HG03139 (cell line): ENCODE measurements around the gene IGSF3.
"Not testable (repeated sequence)": the region's sequence is repeated elsewhere in the genome, so short reads cannot be mapped to it uniquely, and the experiment has no call there.

Source experiments
- ATAC-seq: cut with Tn5 transposase; IDR thresholded peaks from one replicate; pipeline ENCODE4 v1.9.1; 2021; ENCODE audit not compliant: unreplicated experiment

Gene IGSF3

DNA sequence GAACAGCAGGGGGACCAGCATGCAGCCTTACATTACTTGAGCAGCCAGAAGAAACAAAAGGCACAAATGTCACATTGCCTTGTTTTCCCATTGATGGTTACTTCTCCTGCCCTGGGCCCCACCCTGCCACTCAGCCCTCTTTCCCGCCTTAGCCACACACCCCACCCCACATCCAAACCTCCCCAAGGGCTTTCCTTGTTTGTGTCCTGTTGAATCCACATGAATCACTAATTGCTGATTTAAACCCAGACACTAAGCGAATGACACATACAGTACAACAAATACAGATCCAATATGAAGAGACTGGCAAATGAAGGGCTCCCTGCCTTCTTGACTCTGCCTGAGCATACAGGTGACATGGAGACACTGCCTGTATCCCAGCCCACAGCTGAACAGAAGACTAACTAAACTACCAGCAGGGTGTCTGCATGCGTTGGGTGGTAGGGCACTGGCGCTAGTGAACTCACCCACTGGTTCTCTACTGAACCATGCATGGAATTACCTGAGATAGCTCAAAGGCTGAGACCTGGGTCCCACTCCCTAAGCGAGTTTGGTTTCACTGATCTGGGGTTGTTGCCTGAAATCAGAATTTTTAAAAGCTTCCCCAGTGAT, 3.1 kb downstream of the IGSF3 start:
- no peak for ATAC-seq

DNA sequence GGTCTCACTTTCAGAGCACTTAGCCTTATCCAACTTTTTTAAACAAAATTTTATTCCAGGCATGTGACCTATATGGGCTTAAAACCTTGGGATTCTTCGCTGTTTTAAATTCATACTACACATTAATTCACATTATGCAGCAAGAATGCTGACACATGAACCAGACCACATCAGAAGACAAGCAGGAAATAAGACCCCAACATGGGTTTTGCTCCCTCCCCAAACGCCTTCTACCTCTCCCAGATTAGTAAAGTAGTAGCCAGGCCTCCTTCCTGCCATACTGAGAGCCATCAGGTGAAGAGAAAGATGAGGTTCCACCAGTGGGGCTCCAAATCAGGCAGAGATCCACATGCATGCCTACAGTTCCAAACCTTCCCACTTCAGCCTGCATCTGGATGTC, 3.7 kb downstream of the IGSF3 start:
- ATAC-seq = no peak

DNA sequence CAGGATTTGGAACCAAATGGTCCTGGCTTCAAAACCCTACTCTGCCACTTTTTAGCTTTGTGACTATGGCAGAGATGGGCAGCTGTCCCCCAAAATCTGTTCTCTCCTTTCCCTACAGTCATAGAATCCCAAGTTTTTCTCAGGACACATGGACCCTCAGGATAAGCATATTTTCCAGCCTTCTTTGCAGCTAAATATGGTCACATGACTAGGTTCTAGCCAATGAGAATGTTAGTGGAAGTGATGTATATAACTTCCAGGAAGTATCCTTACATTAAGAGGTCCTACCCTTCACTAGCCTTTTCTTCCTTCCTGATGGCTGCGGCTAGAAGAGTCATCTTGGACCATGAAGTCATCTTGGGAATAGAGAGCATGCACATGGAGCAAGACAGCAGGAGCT, 5.9 kb downstream of the IGSF3 start:
- ATAC-seq = no peak

DNA sequence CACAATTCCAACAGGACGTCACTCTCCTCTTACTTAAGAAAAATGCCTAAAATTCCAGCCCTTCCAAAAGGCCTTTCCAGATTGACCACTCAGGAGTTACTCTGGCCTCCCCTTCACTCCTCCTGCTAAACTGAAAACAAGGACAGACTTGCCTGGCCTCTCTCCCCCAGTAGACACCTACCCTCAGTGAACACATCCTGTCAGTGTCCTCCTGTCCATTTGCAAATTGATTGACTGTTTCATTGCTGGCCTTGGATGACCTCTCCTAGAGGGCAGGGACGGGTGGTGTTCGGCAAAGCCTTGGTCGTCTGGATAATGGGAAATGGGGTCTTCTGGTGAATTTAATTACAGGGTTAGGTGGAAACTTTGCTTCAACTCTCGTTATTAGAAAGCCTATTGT, 8.9 kb downstream of the IGSF3 start:
- not testable (repeated sequence) for ATAC-seq

DNA sequence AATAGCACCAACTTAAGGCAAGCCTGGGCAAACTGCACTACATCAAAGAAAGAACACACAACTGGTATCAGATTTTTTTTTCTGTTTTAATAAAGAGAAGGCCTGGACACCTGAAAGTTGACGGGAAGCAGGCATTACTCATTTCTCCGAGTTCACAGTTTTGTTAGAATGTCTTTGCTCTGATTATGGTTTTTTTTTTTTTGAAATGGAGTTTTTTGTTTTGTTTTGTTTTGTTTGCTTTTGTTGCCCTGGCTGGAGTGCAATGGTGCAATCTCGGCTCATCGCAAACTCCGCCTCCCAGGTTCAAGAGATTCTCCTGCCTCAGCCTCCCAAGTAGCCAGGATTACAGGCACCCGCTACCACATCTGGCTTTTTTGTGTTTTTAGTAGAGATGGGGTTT, 9.7 kb downstream of the IGSF3 start:
- not testable (repeated sequence) for ATAC-seq

DNA sequence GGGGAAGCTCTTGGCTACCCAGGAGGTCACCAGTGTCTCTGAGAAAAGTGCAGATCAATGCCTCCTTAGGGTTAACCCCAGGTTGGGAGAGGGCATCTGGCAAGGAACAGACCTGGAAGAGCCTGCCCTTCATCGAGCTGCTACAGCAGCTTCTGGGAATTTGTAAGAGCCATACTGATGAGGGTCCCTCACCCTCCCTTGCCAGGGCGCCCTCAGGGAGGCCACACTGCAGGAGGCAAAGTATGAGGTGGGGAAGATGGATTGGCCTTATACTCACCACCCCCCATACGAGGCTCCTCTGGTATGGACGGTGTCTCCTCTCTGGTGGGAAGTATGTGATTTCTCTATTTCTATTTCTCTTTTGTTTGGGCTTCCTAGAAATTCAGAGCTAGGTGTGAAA, 13.2 kb downstream of the IGSF3 start:
- no peak for ATAC-seq

DNA sequence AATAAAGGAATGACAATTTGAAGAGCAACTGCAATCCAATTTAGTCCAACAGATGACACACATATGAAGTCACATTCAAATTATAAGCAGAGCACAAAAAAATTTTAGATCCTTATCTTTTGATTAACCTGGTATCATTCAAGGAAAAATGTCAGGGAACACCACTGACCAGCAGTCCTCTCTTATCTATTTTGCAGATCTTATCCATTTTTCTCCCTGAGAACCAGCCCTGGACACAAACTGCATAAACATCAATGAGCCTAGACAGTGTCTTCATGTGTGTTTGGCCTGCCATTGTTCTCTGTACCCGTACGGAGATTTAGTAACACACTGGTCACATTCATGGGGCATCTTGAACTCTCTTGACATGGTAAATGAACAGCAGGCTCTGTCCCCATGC, 14.9 kb downstream of the IGSF3 start:
- ATAC-seq = not testable (repeated sequence)

DNA sequence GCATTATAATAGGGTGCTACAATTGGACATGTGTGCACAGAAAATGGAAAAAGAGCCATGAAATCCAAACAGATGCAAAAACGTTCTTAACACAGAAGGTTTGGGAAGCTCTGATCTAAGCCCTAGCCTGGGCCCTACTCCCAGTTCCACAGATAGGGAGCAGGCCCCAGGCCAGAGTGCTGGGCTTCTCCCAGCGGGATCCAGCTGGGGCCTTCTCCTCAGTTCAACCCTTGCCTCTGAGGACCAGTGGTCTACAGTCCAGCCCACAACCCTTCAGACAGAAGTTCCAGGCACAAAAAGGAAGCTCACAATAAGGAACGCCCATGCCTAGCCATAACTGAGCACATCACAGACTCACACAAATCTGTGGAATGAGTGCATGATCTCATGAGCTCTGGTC, 16.8 kb downstream of the IGSF3 start:
- not testable (repeated sequence) for ATAC-seq

DNA sequence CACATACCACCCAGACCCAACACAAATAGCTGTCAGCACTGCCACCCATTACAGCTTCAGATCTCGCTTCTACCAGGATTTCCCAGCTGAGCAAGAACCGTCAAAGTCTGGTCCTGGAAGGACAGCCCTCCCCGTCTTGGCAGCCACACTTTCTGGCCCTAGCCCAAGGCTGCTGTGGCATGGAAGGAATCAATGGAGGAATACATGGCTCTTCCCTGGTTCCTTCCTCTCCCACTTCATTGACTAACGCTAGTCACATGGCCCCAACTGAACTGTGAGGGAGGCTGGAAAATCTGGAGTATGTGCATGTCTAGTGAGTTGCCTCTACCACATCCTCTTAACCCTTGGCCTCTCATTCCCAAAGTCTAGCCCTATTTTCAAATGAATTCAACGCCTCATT, 18.5 kb downstream of the IGSF3 start:
- not testable (repeated sequence) for ATAC-seq

DNA sequence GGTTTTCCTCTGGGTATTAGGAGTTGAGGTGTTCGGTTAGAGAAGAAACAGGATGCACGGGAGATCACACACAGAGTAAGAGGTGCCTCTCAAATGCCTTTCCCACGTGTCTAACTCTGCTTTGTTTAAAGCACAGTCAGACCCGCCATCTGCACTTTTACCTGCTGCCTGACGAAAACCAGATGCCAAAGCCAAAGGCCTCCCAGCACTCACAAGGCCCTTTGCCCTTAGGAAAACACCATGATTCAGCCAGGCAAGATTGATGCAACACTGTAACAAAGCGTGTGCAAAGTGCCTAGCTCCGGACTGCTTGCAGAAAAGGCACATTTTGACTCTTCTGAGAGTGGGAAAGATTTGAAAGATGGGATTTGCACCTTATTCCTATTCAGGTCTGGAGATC, 19.2 kb downstream of the IGSF3 start:
- not testable (repeated sequence) for ATAC-seq

DNA sequence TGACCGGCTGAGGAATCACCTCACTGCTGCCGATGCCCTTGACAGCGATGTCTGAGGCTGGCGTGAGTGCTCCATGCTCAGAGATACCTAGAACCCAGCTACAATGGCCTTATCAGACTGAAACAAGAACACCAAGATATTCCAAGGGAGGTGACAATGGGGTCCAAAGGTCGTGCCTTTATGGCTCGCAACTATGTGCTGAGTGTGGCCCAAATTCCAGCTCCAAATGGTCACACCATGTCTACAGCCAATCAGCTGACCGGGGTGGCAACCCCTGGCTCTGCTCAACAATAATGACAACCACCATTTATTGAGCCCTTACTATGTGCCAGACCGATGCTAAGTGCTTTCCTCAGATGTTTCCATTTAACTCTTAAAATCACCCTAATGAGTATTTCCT, 20.3 kb downstream of the IGSF3 start:
- ATAC-seq = not testable (repeated sequence)

DNA sequence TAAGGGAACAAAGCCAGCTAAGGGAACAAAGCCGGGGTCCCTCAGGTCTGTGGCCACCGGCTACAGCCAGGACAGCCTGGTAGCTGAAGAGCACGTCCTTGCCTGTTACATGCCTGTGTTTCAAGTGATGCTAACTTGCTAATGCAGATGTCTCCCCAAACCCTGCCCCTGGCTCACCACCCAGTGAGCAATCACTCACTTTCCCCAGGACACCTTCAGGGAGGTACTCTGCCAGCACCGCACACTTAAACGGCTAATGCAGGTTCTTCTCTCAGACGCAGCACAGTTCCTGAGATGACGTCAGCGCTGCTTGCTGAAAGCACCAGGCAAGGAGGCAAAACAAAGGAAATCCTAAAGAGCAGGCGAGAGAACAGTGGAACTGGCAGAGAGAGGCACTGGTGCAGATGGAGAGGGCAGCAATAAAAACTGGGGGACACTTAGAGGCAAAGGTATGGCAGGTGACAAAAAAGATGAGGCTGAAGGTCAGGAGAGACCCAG, 20.8 kb downstream of the IGSF3 start:
- ATAC-seq = not testable (repeated sequence)

DNA sequence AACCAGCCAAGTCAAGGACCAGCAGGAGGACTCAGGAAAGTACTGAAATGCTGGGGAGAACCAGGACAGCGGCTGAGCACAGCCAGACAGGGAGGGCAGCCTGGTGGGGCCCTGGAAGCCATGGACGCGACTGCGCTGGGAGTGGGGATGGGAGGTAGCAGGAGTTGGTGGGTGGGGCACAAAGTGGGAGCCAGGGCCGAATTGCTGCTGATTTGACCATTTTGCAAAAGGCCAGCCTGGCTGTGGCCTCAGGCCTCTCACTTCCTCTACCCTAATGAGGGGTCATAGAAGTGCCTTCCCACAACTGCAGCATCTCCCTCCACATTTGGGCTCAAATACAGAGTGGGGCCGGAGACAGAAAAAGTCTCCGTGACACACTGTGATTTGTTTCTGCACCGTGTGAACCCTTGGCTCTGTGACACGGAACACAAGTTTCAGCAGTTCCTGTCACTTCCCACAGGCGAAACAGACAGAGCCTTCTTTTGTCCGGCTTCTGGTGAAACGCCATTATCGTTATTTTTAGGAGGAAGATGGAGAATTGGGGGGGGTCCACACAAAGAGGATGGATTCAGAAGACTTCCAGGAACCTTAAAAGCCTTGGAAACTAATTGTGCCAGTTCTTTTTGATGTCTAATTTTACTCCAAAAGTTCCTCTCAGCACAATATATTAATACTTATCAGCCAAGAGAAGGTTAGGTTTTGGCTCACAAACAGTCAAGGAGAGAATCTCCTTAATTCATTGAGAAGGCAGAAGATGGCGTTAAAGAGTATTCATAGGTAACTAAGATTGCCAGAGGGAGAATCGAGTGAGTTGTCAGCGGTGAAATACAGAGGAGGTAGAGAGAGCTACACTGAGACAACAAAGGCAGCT, 21.5 kb downstream of the IGSF3 start:
- ATAC-seq = not testable (repeated sequence)

DNA sequence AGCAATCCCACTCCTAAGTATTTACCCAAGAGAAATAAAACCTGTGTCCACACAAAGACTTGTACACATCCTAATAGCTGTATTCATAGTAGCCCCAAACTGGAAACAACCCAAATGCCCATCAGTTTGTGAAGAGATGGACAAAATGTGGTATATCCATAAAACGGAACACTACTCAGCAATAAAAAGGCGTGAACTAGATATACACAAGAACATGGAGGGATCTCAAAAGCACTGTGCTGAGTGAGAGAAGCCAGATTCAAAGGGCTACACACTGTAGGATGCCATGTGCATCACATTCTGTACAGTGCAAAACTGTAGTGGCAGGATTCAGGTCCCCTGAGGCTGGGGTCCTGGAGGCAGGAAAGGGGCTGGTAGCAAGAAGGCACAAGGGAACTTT, 22.5 kb downstream of the IGSF3 start:
- not testable (repeated sequence) for ATAC-seq

DNA sequence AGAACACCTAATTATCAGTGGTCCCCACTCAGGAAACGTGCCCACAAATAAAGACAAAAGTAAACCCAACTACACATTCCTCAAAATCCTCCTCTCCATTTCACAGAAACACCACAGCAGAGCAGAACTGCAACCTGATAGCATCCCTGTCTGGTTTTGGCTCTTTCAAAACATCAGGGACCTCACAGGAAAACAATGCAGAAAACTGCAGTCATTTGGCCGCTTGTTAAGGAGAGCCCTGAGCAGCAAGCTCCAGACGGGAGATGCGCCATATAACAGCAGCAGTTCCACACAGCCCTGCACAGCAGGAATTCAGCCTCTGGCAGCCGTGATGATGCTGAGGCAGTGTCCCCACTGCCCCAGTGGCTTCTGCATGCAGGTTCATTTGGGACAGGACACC, 23.4 kb downstream of the IGSF3 start:
- ATAC-seq = not testable (repeated sequence)

DNA sequence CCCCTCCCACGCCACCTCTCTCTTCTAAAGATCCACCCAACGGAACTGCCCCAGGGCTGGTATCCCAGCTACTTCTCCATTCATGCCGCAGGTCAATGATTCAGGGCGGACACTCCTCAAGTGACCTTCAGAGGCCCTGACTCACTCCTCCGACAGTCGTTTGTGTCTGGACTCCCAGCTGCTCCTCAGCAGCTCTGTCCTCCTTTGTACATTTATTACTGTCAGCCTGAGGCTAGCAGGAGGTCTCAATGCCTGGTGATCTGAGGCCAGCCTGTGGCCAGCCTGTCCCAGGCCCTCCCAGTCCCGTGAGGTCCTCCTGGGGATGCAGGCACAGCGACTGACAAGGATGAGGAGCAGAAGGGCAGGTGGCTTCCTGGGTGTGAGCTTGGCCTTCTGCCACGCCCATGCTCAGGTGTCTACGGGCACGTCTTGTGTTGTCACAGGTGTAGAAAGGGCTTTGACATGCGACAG, 24.2 kb downstream of the IGSF3 start:
- ATAC-seq = not testable (repeated sequence)

DNA sequence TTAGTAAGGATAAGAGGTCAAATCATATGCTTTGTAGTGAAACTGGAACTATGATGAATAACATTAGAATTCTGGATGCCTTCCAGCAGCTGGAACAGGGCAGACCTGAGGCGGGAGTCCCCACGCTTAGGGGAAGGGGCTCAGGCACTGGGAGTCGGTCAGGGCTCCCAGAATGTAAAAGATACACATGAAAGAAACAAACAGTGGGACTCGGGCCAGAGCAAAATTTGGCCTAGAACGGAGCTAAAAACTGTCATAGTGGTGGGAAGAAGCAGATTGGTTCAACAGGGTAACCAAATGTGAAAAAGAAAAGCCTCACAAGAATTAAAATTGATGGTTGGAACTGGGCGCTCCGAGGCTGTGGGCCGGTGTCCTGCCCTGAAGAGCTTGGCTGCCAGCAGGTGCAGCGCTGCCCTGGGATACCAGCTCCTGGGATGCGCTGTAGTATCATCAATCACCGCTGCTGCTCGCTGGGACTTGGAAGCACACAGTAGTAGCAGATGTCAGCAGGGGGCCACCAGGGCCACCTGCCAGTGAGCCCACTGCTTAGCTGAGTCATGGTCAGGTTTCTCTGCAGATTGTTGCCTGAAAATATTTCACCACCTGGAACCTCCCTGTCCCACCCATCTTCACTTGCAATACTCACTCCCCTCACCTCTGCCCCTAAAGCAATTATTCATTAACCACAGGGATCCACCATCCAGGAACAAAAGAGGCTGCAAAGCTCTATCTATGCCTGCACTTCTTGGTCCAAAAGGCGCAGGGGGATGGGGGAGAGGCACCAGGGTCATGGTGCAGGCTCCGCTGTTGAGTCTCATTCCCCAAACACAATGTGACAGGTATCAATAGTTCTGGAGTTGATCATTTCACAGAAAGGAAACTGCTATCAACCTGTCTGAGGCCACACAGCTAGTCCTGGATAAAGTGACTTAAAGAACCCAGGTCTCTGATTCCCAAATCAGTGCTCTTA, 24.9 kb downstream of the IGSF3 start:
- not testable (repeated sequence) for ATAC-seq

DNA sequence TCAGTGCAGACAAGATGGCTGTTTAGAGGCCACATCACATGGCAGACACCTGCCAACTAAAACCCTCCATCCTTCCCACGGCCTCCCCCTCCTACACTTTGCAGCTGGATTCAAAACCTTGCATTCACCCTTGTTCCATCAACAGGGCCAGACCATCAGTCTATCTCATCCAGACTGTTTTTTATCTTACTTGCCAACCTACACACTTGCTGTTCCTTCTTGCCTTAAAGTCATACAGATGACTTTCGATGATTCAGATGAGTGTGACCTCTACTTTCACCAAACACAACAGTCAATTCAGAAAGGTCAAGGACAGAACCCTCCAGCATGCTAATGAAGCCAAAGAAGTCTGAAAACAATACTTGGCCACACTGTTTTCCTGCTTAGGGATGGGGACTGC, 29.9 kb downstream of the IGSF3 start:
- not testable (repeated sequence) for ATAC-seq

DNA sequence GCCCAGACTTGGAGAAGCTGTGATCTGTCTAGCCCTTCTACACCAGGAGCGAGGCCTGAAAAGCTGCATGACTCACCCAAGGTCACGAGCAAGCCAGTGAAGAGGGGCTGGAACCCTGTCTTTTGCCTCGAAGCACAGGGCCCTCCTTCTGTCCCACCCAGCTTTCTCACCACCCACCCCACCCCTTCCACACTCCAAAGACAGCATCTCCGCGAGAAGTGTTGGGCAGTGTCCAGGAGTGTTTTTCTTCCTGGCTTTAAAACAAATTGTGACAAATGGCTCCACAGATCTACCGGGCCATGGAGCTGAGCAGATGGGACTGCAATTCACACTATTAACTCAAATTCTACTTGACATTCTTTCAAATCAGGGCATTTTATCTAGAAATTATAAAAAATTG, 30.9 kb downstream of the IGSF3 start:
- ATAC-seq = not testable (repeated sequence)

DNA sequence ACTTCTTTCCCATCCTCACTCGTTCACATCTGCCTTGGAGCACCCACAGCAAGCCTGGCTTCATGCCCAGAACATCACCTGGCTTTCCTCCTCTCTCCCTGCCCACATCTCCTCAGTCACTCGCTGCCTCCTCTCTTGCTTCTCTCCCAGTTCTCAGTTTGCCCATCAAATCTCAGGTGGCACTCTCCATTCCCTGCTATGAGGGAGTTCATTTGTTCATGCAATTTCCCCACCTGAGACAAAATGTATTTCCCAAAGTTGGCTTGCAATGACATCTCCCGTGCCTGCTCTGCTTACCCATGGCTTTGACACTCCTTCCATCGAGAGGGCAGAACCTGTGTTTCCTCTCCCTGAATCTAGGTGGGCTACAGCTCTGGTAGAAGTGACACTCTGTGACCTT, 33.1 kb downstream of the IGSF3 start:
- not testable (repeated sequence) for ATAC-seq
